ENCODE results near the gene TMEM183A. TPM values are rescaled to one million over a fixed set of nuclear protein-coding genes. Genes with fewer than 3 reads are reported as not detected.

Gene TMEM183A
- total and polyA plus RNA-seq, 9 of the 15 experiments (the other 6 are each of a cell fraction or from before 2014, with no cell fraction given) = 23.4 to 190 (median 124) TPM

DNA sequence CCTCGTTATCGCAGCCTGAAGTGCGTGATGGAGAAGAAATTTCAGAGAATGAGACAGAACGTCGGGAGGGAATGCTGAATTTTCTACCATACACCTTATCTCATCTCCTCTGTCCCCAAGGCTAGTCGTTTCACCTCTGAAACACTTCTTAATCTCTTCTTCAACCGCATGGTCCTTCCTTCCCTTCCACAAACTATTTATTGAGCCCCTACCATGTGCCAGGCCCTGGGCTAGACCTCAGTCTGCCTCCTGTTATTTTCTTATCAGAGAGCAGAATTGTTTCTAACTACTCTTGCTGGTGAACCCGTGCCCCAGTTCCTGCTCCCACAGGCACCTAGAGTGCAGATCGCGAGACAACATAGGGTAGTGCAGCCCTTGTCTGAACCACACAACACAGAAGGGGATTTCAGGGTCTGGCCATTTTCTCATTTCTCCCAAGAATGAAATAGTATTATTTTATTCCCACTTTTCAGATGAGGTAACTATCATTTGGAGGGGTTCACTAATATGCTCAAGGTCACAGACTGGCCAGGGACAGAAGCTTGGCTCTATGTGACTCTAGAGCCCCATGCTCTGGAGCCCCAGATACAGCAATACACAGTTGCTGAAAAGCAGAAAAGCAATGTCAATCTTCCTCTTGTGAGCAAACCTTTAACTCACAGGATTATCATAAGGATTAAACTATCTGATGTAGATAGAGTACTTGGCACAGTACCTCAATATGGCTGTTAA, 48.5 kb upstream of the TMEM183A start (continued):
- TF ChIP-seq ZNF75A (CRISPR knock-in tag; IDR thresholded peaks at IDR 0.05) (no peak), RBBP5 (IDR thresholded peaks at IDR 0.05; ENCODE audit: borderline replicate concordance, insufficient read depth, low read length, poor library complexity, severe bottlenecking) (no peak), SMARCA4 (IDR thresholded peaks at IDR 0.05) (peak; percentile 75), MAFF (IDR thresholded peaks at IDR 0.05; ENCODE audit: low read length) (no peak), EP300 (IDR thresholded peaks at IDR 0.05; ENCODE audit: low read length) (peak; percentile 1; the same call in 1 of the 2 replicates), SMARCE1 (IDR thresholded peaks at IDR 0.05) (peak; percentile 56), RBM14 (IDR thresholded peaks at IDR 0.05; ENCODE audit: borderline replicate concordance, insufficient read depth, low read depth, low read length) (no peak), HDAC2 (IDR thresholded peaks at IDR 0.05) (peak; percentile 24; the same call in 1 of the 2 replicates), MAFG (tag; conservative IDR thresholded peaks at IDR 0.05) (no peak), ARNT (IDR thresholded peaks at IDR 0.05) (peak in 1 of 2 experiments; percentile 98; a peak in 1 of 4 replicates), ZNF57 (CRISPR knock-in tag; IDR thresholded peaks at IDR 0.05) (no peak), RCOR1 (IDR thresholded peaks at IDR 0.05; ENCODE audit: borderline replicate concordance in 1 of 2, low read depth in 2 of 2, low read length in 2 of 2) (0 out of 4 replicates have a peak, but pooled peaks of 1 of the 2 experiments have one; percentile 24), ZNF133 (CRISPR knock-in tag; IDR thresholded peaks at IDR 0.05) (no peak), PRPF4 (IDR thresholded peaks at IDR 0.05; ENCODE audit: insufficient read depth, low read depth, low read length, poor library complexity, severe bottlenecking) (no peak), ZNF561 (CRISPR knock-in tag; conservative IDR thresholded peaks at IDR 0.05) (no peak), NFRKB (IDR thresholded peaks at IDR 0.05; ENCODE audit: low read depth) (peak; percentile 28; the same call in 1 of the 2 replicates), MCM5 (IDR thresholded peaks at IDR 0.05; ENCODE audit: low read depth) (no peak), ZNF436 (CRISPR knock-in tag; IDR thresholded peaks at IDR 0.05) (no peak), CSDE1 (IDR thresholded peaks at IDR 0.05) (0 out of 4 replicates have a peak, but pooled peaks of 1 of the 2 experiments have one; percentile 47)
- TF ChIP-seq, protein P1, sequence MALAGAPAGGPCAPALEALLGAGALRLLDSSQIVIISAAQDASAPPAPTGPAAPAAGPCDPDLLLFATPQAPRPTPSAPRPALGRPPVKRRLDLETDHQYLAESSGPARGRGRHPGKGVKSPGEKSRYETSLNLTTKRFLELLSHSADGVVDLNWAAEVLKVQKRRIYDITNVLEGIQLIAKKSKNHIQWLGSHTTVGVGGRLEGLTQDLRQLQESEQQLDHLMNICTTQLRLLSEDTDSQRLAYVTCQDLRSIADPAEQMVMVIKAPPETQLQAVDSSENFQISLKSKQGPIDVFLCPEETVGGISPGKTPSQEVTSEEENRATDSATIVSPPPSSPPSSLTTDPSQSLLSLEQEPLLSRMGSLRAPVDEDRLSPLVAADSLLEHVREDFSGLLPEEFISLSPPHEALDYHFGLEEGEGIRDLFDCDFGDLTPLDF (CRISPR knock-in tag; IDR thresholded peaks at IDR 0.05) = peak; percentile 3; the same call in 1 of the 2 replicates
- TF ChIP-seq, protein P2, sequence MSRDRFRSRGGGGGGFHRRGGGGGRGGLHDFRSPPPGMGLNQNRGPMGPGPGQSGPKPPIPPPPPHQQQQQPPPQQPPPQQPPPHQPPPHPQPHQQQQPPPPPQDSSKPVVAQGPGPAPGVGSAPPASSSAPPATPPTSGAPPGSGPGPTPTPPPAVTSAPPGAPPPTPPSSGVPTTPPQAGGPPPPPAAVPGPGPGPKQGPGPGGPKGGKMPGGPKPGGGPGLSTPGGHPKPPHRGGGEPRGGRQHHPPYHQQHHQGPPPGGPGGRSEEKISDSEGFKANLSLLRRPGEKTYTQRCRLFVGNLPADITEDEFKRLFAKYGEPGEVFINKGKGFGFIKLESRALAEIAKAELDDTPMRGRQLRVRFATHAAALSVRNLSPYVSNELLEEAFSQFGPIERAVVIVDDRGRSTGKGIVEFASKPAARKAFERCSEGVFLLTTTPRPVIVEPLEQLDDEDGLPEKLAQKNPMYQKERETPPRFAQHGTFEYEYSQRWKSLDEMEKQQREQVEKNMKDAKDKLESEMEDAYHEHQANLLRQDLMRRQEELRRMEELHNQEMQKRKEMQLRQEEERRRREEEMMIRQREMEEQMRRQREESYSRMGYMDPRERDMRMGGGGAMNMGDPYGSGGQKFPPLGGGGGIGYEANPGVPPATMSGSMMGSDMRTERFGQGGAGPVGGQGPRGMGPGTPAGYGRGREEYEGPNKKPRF (IDR thresholded peaks at IDR 0.05; ENCODE audit: low read depth, low read length) = no peak
- TF ChIP-seq, protein P3, sequence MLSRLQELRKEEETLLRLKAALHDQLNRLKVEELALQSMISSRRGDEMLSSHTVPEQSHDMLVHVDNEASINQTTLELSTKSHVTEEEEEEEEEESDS (CRISPR knock-in tag; IDR thresholded peaks at IDR 0.05) = no peak
- TF ChIP-seq, protein P4, sequence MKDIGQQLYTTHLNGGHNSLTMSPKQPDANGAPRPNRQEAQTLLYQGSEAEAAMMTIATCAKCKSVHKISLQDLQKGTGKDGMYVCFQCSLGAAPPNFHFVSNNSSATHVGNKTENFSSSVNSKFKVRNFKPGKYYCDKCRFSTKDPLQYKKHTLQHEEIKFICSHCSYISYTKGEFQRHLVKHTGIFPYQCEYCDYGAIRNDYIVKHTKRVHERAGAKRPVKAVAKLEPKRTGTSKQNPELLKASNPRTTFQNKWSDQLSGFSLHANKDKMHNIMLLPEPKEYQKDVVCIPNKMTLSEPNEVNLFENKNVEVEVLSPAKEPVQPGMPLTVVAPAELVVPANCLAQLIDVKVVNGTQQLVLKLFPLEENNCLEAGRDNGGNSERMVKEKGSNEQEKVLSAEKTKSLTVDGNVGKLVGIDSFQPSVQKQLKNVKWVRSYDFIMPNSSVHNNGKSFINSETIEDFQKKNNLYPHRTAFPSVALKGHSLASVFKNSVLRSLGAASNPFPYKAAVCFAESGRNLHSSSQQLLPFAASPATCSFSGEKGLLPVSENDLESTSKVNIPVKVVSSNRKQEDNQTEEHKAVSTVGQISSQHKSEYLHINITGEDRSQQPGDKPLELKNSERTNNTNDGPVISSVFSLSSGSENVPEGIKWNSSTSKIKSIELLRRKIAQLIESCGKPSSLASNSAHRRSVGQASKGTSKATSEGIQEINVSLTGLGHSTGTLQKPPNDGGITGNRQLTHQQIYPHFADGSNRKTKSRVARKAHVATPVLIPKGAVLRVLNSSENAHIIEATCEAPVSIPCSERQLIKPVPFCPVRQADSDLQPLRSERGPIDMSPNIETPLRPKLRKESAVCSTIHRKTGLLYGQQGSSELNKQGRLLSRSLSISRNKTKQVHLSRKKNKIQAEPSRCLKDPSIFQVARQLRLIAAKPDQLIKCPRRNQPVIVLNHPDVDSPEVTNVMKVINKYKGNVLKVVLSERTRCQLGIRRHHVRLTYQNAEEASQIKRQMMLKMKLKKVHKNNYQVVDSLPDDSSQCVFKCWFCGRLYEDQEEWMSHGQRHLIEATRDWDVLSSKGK (CRISPR knock-in tag; IDR thresholded peaks at IDR 0.05) = no peak
